GM19395 (cell line): ENCODE results near the gene SYDE1.
"Not testable (repeated sequence)": the region's sequence is repeated elsewhere in the genome, so short reads cannot be mapped to it uniquely, and the experiment has no call there.

ENCODE experiments used
- ATAC-seq: cut with Tn5 transposase; IDR thresholded peaks from one replicate; pipeline ENCODE4 v1.9.1; 2021; ENCODE audit warnings: mild to moderate bottlenecking, moderate library complexity; ENCODE audit not compliant: unreplicated experiment

The SYDE1 gene

GRCh38 chr19:15107061-15108010 lies at the start of gene SYDE1:
TSS of gene SYDE1 (plus strand) at chr19:15107401. CDS start at chr19:15107434, 33 bp downstream.
- no peak for ATAC-seq

DNA sequence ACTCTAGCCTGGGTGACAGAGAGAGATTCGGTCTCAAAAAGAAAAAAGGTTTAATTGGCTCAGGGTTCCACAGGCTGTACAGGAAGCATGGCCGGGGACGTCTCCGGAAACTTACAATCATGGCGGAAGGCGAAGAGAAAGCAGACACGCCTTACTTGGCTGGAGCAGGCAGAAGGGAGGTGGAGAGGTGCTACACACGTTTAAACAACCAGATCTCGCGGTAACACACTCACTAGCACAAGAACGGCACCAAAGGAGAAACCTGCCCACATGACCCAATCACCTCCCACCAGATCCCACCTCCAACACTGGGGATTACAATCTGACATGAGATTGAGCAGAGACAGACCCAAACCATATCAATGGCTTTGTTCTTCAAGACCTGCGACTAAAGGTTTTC lies 45.2 kb upstream of the SYDE1 start:
- no peak for ATAC-seq

DNA sequence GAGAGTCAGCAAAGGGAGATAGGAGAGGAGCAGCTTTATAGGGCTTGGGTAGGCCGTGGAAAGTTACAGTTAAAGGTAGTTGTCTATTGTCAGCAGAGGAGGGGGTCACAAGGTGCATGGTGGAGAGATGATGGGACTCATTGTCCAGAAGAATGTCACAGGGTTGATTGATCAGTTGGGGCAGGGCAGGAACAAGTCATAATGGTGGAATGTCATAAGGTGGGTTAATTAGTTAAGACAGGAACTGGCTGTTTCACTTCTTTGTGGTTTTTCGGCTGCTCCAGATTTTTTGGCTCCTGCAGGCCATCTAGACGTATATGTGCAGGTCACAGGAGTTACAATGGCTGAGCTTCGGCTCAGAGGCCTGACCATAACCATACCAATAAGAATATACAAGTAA lies 36.8 kb upstream of the SYDE1 start:
- ATAC-seq, result not testable (repeated sequence)

- ATAC-seq, result no peak
Observed at GRCh38 chr19:15072930-15073647, 34.1 kb upstream of the SYDE1 start.

DNA sequence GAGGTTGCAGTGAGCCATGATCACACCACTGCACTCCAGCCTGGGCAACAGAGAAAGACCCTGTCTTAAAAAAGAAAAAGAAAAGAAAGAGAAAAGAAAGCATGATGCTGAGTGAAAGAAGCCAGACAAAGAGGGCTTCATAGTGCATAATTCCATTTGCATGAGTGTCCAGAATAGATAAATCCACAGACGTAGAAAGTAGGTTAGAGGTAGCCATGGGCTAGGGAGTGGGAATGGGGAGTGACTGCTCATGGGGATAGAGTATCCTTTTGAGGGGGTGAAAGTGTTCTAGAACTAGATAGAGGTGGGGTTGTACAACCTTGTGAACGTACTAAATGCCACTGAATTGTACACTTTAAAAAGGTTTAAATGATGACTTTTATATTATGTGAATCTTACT lies 32.8 kb upstream of the SYDE1 start:
- ATAC-seq, result no peak

DNA sequence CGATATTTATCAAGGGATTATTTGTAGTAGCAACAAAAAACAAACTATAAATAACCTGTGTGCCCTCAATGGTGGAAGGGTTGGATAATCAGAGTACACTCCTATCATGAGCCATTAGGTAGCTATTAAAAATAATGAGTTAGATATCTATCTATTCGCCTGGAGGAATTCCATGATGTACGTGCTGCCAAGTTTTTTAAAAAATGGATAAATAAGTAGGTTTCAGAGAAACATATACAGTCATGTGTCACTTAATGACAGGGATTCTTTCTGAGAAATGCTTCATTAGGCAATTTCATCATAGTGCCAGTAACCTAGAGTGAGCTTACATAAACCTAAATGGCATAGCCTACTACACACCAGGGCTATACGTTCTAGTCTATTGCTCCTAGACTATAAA lies 31.4 kb upstream of the SYDE1 start:
- ATAC-seq, result no peak

GRCh38 chr19:15080002-15080401 lies 27.2 kb upstream of the SYDE1 start:
- ATAC-seq, result not testable (repeated sequence)

GRCh38 chr19:15081911-15082310 lies 25.3 kb upstream of the SYDE1 start, which contains the start of gene OR1I1:
TSS of gene OR1I1 (plus strand) at chr19:15082211. CDS start at chr19:15087066, 4,855 bp downstream.
- ATAC-seq, result no peak

GRCh38 chr19:15087182-15087581 lies 20.0 kb upstream of the SYDE1 start:
- ATAC-seq, result no peak

DNA sequence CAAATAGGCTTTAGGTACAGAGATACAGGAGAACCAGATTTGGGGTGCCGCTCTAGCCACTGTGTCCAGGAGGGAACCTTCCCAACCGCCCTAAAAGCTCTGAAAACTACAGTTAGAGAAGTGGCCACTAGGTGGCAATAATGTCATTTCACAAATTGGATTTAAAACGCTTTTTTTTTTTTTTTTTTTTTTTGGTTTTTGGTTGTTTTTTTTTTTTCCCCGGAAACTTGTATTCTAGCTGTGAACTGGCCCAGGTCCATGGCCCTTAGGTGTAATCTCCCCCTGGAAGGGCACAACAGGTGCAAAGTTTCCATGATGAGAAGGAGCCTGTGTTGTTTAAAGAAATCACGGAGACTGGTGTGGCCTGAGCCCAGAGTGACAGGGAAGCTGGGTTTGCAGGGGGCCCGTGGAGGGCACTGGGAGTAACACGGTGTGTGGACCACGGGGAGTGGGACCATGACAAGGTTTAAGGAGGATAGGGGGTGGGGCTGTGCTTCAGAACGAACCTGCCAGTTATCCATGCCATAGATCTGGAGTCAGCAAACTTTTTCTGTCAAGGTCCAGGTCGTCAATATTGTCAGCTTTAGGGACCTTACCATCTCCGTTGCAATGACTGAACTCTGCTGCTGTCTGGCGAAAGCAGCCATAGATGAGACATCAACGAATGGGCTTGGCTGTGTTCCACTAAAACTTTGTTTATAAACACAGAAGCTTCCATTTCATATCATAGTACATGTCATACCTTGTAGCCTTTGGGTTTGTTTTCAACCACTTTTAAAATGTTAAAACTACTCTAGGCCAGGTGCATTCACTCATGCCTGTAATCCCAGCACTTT lies 15.1 kb upstream of the SYDE1 start:
- ATAC-seq, result no peak

- ATAC-seq, result no peak
Observed at GRCh38 chr19:15093001-15093400, 14.2 kb upstream of the SYDE1 start.

DNA sequence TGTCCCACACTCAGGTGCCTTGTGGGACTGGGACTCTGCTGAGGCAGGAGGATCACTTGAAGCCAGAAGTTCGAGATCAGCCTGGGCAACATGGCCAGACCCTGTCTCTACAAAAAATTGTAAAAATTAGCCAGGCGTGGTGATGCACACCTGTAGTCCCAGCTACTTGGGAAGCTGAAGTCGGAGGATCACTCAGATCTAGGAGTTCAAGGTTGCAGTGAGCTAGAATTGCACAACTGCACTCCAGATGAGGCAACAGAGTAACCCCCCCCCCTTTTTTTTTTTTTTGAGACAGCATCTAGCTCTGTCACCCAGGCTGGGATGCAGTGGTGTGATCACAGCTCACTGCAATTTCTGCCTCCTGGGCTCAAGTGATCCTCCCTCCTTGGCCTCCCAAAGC lies 11.0 kb upstream of the SYDE1 start:
- ATAC-seq, result no peak

- ATAC-seq, result not testable (repeated sequence)
Observed at GRCh38 chr19:15097980-15098379, 9.2 kb upstream of the SYDE1 start.

DNA sequence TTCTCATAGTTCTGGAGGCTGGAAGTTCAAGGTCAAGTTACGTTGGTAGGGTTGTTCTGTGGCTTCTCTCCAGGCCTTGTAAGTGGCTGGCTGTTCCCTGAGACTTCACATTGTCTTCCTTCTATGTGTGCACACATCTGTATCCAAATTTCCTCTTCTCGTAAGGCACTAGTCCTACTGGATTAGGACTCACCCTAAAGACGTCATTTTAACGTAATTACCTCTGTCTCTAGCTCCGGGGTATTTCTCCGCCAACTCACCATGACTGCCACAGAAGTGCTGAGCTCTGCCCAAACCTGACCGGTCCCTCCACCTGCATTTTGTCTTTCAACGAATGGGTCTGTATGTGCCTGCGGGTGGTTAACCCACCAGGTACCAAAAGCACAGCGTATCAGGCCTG lies 8.7 kb upstream of the SYDE1 start:
- no peak for ATAC-seq

- no peak for ATAC-seq
Observed at GRCh38 chr19:15099017-15099582, 8.1 kb upstream of the SYDE1 start.

DNA sequence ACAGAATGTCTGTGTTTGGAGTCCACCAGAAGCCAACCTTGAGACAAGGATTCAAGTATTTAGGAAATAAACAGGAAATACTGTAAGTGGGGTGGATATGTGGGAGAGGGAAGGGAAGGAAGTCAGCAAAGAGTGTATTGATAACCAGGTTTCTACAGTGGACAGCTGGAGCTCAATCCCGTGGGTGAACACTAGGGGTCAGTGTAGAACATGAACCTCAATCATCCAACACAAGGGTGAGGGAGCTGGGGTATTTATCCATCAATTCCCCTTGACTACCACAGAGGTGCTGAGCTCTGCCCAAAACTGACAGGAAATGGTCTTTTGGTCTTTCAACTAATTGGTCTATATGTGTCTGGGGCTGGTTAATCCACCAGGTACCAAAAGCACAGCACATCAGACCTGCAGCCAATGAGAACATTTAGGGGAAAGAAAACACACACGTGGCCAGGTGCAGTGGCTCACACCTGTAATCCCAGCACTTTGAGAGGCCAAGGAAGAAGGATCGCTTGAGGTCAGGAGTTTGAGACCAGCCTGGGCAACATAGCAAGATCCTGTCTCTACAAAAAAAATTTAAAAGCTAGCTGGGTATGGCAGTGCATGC lies 5.6 kb upstream of the SYDE1 start:
- no peak for ATAC-seq

- ATAC-seq, result no peak
Observed at GRCh38 chr19:15104003-15104402, 3.2 kb upstream of the SYDE1 start.

GRCh38 chr19:15104411-15104810 lies 2.8 kb upstream of the SYDE1 start:
- ATAC-seq, result no peak

GRCh38 chr19:15105044-15105443 lies 2.2 kb upstream of the SYDE1 start:
- ATAC-seq, result no peak

- ATAC-seq, result no peak
Observed at GRCh38 chr19:15108145-15108844, 1.1 kb downstream of the SYDE1 start.
